OCI-M2 (cell line): ENCODE data around the gene DYNC2LI1.

Experiments
- DNase-seq: peaks from one replicate; lab custom pipeline; 2025; ENCODE audit not compliant: unreplicated experiment; lab: John Stamatoyannopoulos, UW

DYNC2LI1 gene

DNA sequence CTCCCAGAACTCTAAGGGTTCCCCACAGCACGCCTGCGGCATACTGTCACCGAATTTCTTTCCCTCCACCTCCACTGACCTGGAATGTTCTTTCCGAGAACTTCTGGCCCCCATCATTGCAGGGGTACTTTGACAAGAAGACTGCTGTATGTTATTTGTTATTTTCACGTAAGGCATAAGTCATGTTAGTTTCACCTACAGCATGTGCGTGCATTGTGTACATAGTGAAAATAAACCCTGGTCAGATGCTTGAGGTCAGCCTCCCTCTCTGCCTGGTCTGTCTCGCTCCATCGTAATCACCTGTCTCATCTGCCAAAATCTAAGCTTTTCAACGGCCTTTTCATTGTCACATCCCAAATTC is 69.0 kb downstream of the DYNC2LI1 start:
- DNase-seq, result no peak

GRCh38 chr2:43845181-43845580 is 71.3 kb downstream of the DYNC2LI1 start:
- DNase-seq, result no peak

DNA sequence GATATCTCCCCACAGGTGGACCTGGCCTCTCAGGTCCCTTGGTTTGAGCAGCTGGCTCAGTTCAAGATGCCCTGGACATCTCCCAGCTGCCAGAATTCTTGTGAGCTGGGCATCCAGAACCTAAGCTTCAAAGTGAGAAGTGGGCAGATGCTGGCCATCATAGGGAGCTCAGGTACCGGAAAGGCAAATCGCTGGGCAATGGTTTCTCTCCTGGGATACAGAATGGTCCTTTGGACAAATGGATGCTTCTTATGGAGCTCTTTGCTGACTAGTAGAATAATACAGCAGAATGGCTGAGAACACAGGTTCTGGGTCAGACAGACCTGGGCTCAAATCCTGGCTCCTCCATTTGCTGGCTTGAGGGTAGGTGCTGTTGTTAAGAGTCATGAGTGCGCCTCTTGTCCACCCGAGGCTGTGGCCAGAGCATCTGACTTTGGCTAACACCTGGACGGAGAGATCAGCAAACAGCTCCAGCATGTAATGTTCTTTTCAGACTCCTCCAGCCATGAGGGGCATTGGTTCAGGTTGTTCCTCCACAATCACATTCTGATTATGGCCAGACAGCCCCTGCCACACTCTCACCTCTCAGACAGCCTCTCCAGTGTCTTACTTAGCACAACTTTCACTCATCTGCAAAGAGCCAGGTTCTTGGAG is 72.4 kb downstream of the DYNC2LI1 start:
- DNase-seq, result no peak

GRCh38 chr2:43848214-43848613 is 74.4 kb downstream of the DYNC2LI1 start:
- no peak for DNase-seq

GRCh38 chr2:43851011-43851980 is 77.5 kb downstream of the DYNC2LI1 start:
- no peak for DNase-seq

DNA sequence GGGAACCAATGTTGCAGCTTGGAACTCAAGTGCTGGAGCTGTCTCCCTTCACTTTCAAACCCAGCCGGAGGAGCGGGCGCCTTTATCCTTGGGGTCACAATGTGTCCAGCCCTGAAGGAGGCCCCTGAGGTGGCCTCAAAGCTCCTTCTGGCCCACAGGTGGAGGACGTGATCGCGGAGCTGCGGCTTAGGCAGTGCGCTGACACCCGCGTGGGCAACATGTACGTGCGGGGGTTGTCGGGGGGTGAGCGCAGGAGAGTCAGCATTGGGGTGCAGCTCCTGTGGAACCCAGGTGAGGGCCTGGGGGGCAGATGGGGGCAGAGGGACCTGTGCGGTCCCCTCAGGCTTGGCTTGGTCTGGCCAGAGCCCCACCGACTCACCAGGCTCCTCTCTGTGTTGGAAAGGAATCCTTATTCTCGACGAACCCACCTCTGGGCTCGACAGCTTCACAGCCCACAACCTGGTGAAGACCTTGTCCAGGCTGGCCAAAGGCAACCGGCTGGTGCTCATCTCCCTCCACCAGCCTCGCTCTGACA is 78.4 kb downstream of the DYNC2LI1 start:
- DNase-seq, result no peak

DNA sequence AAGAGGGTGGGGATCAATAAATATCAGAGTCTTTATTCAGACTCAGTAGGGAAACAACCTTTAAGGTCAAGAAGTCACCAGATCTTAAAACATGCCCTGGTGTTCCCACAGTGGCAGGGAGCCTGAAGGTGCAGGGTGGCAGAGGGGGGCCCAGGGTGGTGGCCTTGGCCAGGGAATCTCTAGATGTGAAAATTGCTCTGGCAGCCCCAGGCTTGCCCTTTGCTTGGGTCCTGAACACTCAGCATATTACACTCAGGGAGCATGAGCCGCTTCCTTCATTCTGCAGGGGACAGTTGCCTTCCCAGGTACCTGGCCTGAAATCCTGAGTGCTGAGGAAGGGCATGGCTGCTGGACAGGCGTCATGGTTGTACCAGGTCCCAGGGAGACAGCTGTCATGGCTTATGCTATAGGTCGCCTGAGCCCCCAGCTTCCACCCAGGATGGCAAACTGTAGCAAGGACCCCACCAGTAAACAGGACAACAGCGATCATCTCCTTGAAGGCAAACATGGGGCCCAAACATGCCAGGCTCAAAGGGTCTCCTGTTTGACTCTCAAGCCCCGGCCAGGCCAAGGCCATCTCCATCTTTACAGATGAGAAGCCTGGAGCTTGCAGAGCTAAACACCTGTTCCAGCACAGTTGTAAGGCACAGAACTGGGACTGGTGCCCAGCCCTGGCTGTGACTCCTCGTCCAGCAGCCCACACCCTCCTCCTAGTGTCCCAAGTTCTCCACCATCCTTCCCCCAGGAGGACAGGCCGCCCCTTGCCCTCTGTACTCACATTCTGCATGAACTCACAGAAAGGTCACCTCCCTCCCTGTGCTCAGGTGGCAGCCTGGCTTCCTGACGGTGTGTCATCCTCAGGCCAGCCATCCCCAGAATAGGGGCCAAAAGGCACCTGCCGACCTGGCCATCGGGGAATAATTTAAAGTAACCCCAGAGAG is 79.6 kb downstream of the DYNC2LI1 start:
- no peak for DNase-seq

- DNase-seq, result no peak
Observed at GRCh38 chr2:43854671-43855070, 80.8 kb downstream of the DYNC2LI1 start.

GRCh38 chr2:43855292-43855691 is 81.5 kb downstream of the DYNC2LI1 start:
- DNase-seq, result no peak
